Measurements from ENCODE around the gene RFNG. TPM values are rescaled to one million over a fixed set of nuclear protein-coding genes. Genes with fewer than 3 reads are reported as not detected.

Gene RFNG
- total RNA-seq, 1 experiment from 2014 or later = 46.7 TPM

DNA sequence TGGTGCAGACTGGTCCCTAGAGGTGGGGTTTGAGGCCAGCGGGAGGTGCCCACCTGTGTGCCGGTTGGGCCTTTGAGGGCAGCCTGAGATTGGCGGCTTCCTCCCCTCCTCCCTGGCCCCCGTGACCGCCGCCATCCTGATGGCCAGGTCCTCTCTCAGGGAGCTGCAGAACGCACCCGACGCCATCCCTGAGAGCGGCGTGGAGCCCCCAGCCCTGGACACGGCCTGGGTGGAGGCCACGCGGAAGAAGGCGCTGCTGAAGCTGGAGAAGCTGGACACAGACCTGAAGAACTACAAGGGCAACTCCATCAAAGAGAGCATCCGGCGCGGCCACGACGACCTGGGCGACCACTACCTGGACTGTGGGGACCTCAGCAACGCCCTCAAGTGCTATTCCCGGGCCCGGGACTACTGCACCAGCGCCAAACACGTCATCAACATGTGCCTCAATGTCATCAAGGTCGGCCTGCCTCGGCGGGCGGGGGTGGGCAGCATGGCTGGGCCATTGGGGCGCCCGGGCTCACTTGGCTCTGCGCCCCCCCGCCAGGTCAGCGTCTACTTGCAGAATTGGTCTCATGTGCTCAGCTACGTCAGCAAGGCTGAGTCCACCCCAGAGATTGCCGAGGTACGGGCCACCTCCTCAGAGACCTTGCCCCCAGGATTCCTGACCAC is 2.9 kb upstream of the RFNG start:
- Histone ChIP-seq H3F3A (ENCODE audit: low read length, unreplicated experiment) (no peaks in the 10 kb centered on the region), H3K79me2 (ENCODE audit: low read length) (peaks cover 28% of the 10 kb centered on the region), H3K9ac (ENCODE audit: low read length) (no peak overlapping the region), H3K9me3 (ENCODE audit: low read length) (no peaks in the 10 kb centered on the region), H3K4me3 (ENCODE audit: low read length) (no peak overlapping the region), H3K4me2 (ENCODE audit: low read length) (no peak overlapping the region), H3K36me3 (ENCODE audit: low read depth, low read length) (peaks cover 31% of the 10 kb centered on the region), H4K20me1 (ENCODE audit: low read length) (no peaks in the 10 kb centered on the region), H3K27ac (ENCODE audit: low read length) (no peak overlapping the region), H3K27me3 (ENCODE audit: low read length) (no peaks in the 10 kb centered on the region), H2AFZ (ENCODE audit: low read length) (no peak overlapping the region), H3K4me1 (ENCODE audit: insufficient read depth, low read length) (peaks cover 8% of the 10 kb centered on the region; the same call in 1 of the 2 replicates), H3K9me2 (replicated peaks; ENCODE audit: low read length) (no peaks in the 10 kb centered on the region)
- no peak for DNase-seq
- BruUV-seq (replicated peaks) = no TSS peak
- intact Hi-C loops (cut with micrococcal nuclease) = no loop called here
- CTCF ChIA-PET = no interaction called here
- no peak for TF ChIP-seq EZH2phosphoT487 (IDR thresholded peaks at IDR 0.05; ENCODE audit: borderline replicate concordance, low read length)
- TF ChIP-seq, protein P1, sequence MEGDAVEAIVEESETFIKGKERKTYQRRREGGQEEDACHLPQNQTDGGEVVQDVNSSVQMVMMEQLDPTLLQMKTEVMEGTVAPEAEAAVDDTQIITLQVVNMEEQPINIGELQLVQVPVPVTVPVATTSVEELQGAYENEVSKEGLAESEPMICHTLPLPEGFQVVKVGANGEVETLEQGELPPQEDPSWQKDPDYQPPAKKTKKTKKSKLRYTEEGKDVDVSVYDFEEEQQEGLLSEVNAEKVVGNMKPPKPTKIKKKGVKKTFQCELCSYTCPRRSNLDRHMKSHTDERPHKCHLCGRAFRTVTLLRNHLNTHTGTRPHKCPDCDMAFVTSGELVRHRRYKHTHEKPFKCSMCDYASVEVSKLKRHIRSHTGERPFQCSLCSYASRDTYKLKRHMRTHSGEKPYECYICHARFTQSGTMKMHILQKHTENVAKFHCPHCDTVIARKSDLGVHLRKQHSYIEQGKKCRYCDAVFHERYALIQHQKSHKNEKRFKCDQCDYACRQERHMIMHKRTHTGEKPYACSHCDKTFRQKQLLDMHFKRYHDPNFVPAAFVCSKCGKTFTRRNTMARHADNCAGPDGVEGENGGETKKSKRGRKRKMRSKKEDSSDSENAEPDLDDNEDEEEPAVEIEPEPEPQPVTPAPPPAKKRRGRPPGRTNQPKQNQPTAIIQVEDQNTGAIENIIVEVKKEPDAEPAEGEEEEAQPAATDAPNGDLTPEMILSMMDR (conservative IDR thresholded peaks at IDR 0.05; ENCODE audit: low read depth, low read length) = no peak
- TF ChIP-seq EZH2 (IDR thresholded peaks at IDR 0.05; ENCODE audit: low read length, unreplicated experiment) = no peak
- no peak for ATAC-seq
- POLR2A ChIA-PET (ENCODE audit: unreplicated experiment) = no interaction called here

DNA sequence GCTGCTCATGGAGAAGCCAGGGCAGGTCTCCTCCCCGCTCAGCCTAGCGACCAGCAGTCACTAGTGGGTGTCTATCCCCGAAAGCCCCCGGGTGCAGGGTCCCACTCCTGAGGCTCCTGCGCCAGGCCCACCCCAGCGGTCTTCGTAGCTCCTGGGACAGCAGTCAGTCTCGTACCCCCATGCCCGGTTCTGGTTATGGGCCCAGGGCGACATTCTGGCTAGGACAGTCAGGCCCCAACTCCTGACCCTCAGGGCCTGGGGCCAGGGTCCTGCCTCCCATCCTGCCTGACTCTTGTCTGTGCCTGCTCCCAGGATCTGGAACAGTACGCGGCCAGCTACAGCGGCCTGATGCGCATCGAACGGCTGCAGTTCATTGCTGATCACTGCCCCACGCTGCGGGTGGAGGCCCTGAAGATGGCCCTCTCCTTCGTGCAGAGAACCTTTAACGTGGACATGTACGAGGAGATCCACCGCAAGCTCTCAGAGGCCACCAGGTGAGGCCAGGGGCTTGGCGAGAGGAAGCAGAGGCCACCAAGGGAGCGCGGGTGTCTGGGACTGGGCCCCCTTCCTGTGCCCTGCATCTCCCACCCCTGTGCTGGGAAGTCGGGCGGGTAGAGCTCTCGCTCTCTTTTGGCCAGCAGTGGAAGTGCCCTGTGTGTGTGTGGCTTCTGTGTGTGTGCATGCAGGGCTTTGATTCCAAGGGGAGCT is 2.1 kb upstream of the RFNG start:
- peak overlapping the region; percentile 99 for H3K4me2 ChIP-seq (ENCODE audit: low read length)
- no peaks in the 10 kb centered on the region for H3K9me2 ChIP-seq (replicated peaks; ENCODE audit: low read length)
- ATAC-seq = no peak
- peaks cover 26% of the 10 kb centered on the region for H3K36me3 ChIP-seq (ENCODE audit: low read depth, low read length)
- no peaks in the 10 kb centered on the region for H4K20me1 ChIP-seq (ENCODE audit: low read length)
- no peak overlapping the region; the same call in 1 of the 2 replicates for H3K4me3 ChIP-seq (ENCODE audit: low read length)
- CTCF ChIA-PET = no interaction called here
- H3K79me2 ChIP-seq (ENCODE audit: low read length) = peaks cover 28% of the 10 kb centered on the region
- H3K27ac ChIP-seq (ENCODE audit: low read length) = no peak overlapping the region
- no peak for DNase-seq
- no peaks in the 10 kb centered on the region for H3F3A ChIP-seq (ENCODE audit: low read length, unreplicated experiment)
- H3K4me1 ChIP-seq (ENCODE audit: insufficient read depth, low read length) = peaks cover 8% of the 10 kb centered on the region; the same call in 1 of the 2 replicates
- H3K9me3 ChIP-seq (ENCODE audit: low read length) = no peaks in the 10 kb centered on the region
- intact Hi-C loops (cut with micrococcal nuclease) = no loop called here
- no peak overlapping the region for H2AFZ ChIP-seq (ENCODE audit: low read length)
- no peak overlapping the region for H3K9ac ChIP-seq (ENCODE audit: low read length)
- H3K27me3 ChIP-seq (ENCODE audit: low read length) = no peaks in the 10 kb centered on the region
- no TSS peak for BruUV-seq (replicated peaks)
- TF ChIP-seq EZH2 (IDR thresholded peaks at IDR 0.05; ENCODE audit: low read length, unreplicated experiment) (no peak), EZH2phosphoT487 (IDR thresholded peaks at IDR 0.05; ENCODE audit: borderline replicate concordance, low read length) (no peak)
- TF ChIP-seq, protein P1 (conservative IDR thresholded peaks at IDR 0.05; ENCODE audit: low read depth, low read length) = no peak
- POLR2A ChIA-PET (ENCODE audit: unreplicated experiment) = no interaction called here

DNA sequence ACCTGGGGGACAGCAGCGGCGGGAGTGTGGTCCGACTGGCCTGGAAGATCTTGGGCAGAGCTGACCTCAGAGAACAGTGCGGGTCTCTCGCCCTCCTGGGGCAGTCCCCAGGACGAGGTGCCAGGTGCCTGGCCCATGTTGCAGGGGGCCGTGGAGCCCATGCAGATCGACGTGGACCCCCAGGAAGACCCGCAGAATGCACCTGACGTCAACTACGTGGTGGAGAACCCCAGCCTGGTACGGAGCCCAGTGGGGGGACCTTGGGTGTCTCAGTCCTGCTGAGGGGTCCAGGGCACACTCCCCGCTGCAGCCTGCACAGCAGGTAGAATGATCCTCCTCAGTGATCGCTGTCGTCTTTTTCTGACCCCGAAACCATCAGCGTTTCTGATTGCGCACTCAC is 1.5 kb upstream of the RFNG start:
- no peak for DNase-seq
- Histone ChIP-seq H3K4me2 (ENCODE audit: low read length) (peak overlapping the region; percentile 99), H4K20me1 (ENCODE audit: low read length) (no peaks in the 10 kb centered on the region), H3K9me3 (ENCODE audit: low read length) (no peaks in the 10 kb centered on the region), H3K9me2 (replicated peaks; ENCODE audit: low read length) (no peaks in the 10 kb centered on the region), H2AFZ (ENCODE audit: low read length) (no peak overlapping the region), H3K9ac (ENCODE audit: low read length) (peak overlapping the region; percentile 92; the same call in 1 of the 2 replicates), H3K27ac (ENCODE audit: low read length) (no peak overlapping the region), H3K27me3 (ENCODE audit: low read length) (no peaks in the 10 kb centered on the region), H3K36me3 (ENCODE audit: low read depth, low read length) (peaks cover 21% of the 10 kb centered on the region), H3F3A (ENCODE audit: low read length, unreplicated experiment) (no peaks in the 10 kb centered on the region), H3K4me1 (ENCODE audit: insufficient read depth, low read length) (peaks cover 8% of the 10 kb centered on the region; the same call in 1 of the 2 replicates), H3K4me3 (ENCODE audit: low read length) (peak overlapping the region; percentile 100), H3K79me2 (ENCODE audit: low read length) (peaks cover 28% of the 10 kb centered on the region)
- no peak for ATAC-seq
- BruUV-seq (replicated peaks) = TSS peak; percentile 22
- POLR2A ChIA-PET (ENCODE audit: unreplicated experiment) = no interaction called here
- CTCF ChIA-PET = interaction anchor here (0.7 kb wide), 1 partner anchor 94 kb away, joined by 3 read pairs; no protein-coding TSS in a partner anchor
- TF ChIP-seq, protein P1 (conservative IDR thresholded peaks at IDR 0.05; ENCODE audit: low read depth, low read length) = no peak
- TF ChIP-seq EZH2 (IDR thresholded peaks at IDR 0.05; ENCODE audit: low read length, unreplicated experiment) = no peak
- TF ChIP-seq EZH2phosphoT487 (IDR thresholded peaks at IDR 0.05; ENCODE audit: borderline replicate concordance, low read length) = no peak
- intact Hi-C loops (cut with micrococcal nuclease) = no loop called here
